HCT116 (cell line): Measurements from ENCODE around the gene PRMT2. TPM values are rescaled to one million over a fixed set of nuclear protein-coding genes. Genes with fewer than 3 reads are reported as not detected.

Experiments used
- ATAC-seq: fragments of 200-7000 bp; cut with Tn5 transposase; 2 replicates; pipeline ENCODE4 v1.9.1; 2020; ENCODE audit warnings: mild to moderate bottlenecking, moderate library complexity
- BruUV-seq: library from RNA; stranded (reverse); fragments of 400-500 nt; replicated peaks from 2 replicates; lab custom pipeline; 2021; lab: Mats Ljungman, UMichigan
- CTCF ChIA-PET: fragments of 300-600 bp; sonication (Branson Sonifier 250); formaldehyde crosslinking; loops from one replicate; lab custom pipeline; 2021; ENCODE audit warnings: antibody characterized with exemption; lab: Charles Lee
- POLR2A ChIA-PET: fragments of 300-600, 350-600 bp; sonication (Branson Sonifier 250); formaldehyde crosslinking; loops from one replicate; lab custom pipeline; 2021; ENCODE audit warnings: antibody characterized with exemption; lab: Charles Lee
- RAD21 ChIA-PET, 2 experiments: fragments of 300-600 bp; sonication (Branson Sonifier 250); formaldehyde crosslinking; loops; one replicate each; lab custom pipeline; 2023; ENCODE audit warnings: low total read pairs in 2 of 2; ENCODE audit not compliant: uncharacterized antibody in 2 of 2, unreplicated experiment in 2 of 2, low non-redundant PET in 1 of 2; lab: Charles Lee
- DNase-seq: peaks from one replicate; pipeline ENCODE4 v3.0.0-alpha.2; 2010; ENCODE audit warnings: low read depth, low spot score
- H2AFZ ChIP-seq: fragments of 200-600 bp; shearing (Covaris generic), sonication (generic); 2 replicates; pipeline ENCODE4 v1.6.1; 2017; ENCODE audit warnings: low read depth, mixed run types, mixed read lengths, antibody characterized with exemption, low read length; ENCODE audit not compliant: poor library complexity, severe bottlenecking
- H3K27ac ChIP-seq: 2 replicates; pipeline ENCODE4 v1.5.1; 2012; ENCODE audit warnings: low read depth, low read length
- H3K27me3 ChIP-seq: fragments of 200-600 bp; sonication (generic); 2 replicates; pipeline ENCODE4 v1.6.1; 2016; ENCODE audit warnings: mixed run types, low read length, mixed read lengths; ENCODE audit not compliant: insufficient read depth
- H3K36me3 ChIP-seq, 2 experiments: fragments of 200-500 bp in 1 of 2; fragments of 200-600 bp in 1 of 2; sonication (Bioruptor generic) in 1 of 2; sonication (generic) in 1 of 2; 2 replicates each; pipeline versions ENCODE4 v1.5.1 to v1.6.1; 2014 to 2016; ENCODE audit warnings: low read length in 2 of 2, inconsistent platforms in 1 of 2, mixed read lengths in 1 of 2, mixed run types in 1 of 2; ENCODE audit not compliant: insufficient read depth in 2 of 2, control insufficient read depth in 1 of 2
- H3K4me1 ChIP-seq, 2 experiments: fragments of 200-600 bp in 1 of 2; sonication (generic) in 1 of 2; 2 replicates each; pipeline versions ENCODE4 v1.5.1 to v1.6.1; 2012 to 2017; ENCODE audit warnings: low read length in 2 of 2, inconsistent platforms in 1 of 2, mild to moderate bottlenecking in 1 of 2, mixed read lengths in 1 of 2, mixed run types in 1 of 2, moderate library complexity in 1 of 2; ENCODE audit not compliant: insufficient read depth in 2 of 2, control insufficient read depth in 1 of 2
- H3K4me2 ChIP-seq: fragments of 200-600 bp; sonication (generic); 2 replicates; pipeline ENCODE4 v1.6.1; 2017; ENCODE audit warnings: mixed run types, low read length, mixed read lengths
- H3K4me3 ChIP-seq, 2 experiments: fragments of 200-600 bp in 1 of 2; sonication (generic) in 1 of 2; replicated peaks in 1 of 2; 2 replicates each; pipeline ENCODE4 v1.5.1; 2011 to 2016; ENCODE audit warnings: low read length in 2 of 2, control low read depth in 1 of 2, low read depth in 1 of 2, mild to moderate bottlenecking in 1 of 2, mixed read lengths in 1 of 2, mixed run types in 1 of 2
- H3K79me2 ChIP-seq: fragments of 200-600 bp; sonication (generic); 2 replicates; pipeline ENCODE4 v1.6.1; 2017; ENCODE audit warnings: mild to moderate bottlenecking, mixed run types, low read length, moderate library complexity, mixed read lengths; ENCODE audit not compliant: insufficient read depth
- H3K9ac ChIP-seq: fragments of 200-600 bp; sonication (generic); 2 replicates; pipeline ENCODE4 v1.6.1; 2016; ENCODE audit warnings: low read length, mixed read lengths
- H3K9me2 ChIP-seq: fragments of 200-600 bp; sonication (generic), shearing (Covaris generic); 2 replicates; pipeline ENCODE4 v1.6.1; 2017; ENCODE audit warnings: mixed run types, mild to moderate bottlenecking, moderate library complexity; ENCODE audit not compliant: insufficient read depth
- H3K9me3 ChIP-seq, 2 experiments: fragments of 200-500 bp in 1 of 2; fragments of 200-600 bp in 1 of 2; sonication (Bioruptor generic) in 1 of 2; sonication (generic) in 1 of 2; 2 replicates each; pipeline ENCODE4 v1.6.1; 2014 to 2017; ENCODE audit warnings: low read length in 2 of 2, mixed read lengths in 2 of 2, inconsistent platforms in 1 of 2, low read depth in 1 of 2, mild to moderate bottlenecking in 1 of 2, mixed run types in 1 of 2, moderate library complexity in 1 of 2; ENCODE audit not compliant: control insufficient read depth in 1 of 2, insufficient read depth in 1 of 2
- H4K20me1 ChIP-seq: fragments of 200-600 bp; sonication (generic), shearing (Covaris generic); 2 replicates; pipeline ENCODE4 v1.6.1; 2017; ENCODE audit warnings: mixed run types, mild to moderate bottlenecking, moderate library complexity; ENCODE audit not compliant: insufficient read depth
- CBX3 ChIP-seq: IDR thresholded peaks from 2 replicates; pipeline ENCODE4 v1.6.1; 2012; ENCODE audit warnings: low read depth
- CTCF ChIP-seq, 3 experiments: fragments of 200-600 bp in 1 of 3; sonication (generic) in 1 of 3; IDR thresholded peaks in 2 of 3; conservative IDR thresholded peaks in 1 of 3; 2 replicates each; pipeline ENCODE4 v1.5.1; 2012 to 2017; ENCODE audit warnings: low read depth in 2 of 3, low read length in 2 of 3, antibody characterized with exemption in 1 of 3, borderline replicate concordance in 1 of 3, control low read depth in 1 of 3, mild to moderate bottlenecking in 1 of 3, mixed read lengths in 1 of 3, mixed run types in 1 of 3, moderate library complexity in 1 of 3; ENCODE audit not compliant: insufficient read depth in 1 of 3
- EGR1 ChIP-seq: IDR thresholded peaks from 2 replicates; pipeline ENCODE4 v1.6.1; 2012; ENCODE audit warnings: low read depth
- ELF1 ChIP-seq: IDR thresholded peaks from 2 replicates; pipeline ENCODE4 v1.6.1; 2012; ENCODE audit warnings: low read depth, borderline replicate concordance
- EZH2 ChIP-seq: fragments of 200-600 bp; sonication (generic); IDR thresholded peaks from 2 replicates; pipeline ENCODE4 v1.6.1; 2017; ENCODE audit warnings: antibody characterized with exemption, mixed run types
- FOSL1 ChIP-seq: IDR thresholded peaks from 2 replicates; pipeline ENCODE4 v1.6.1; 2012; ENCODE audit warnings: low read depth
- JUND ChIP-seq: IDR thresholded peaks from 2 replicates; pipeline ENCODE4 v1.6.1; 2012
- POLR2AphosphoS5 ChIP-seq: IDR thresholded peaks from 2 replicates; pipeline ENCODE4 v1.6.1; 2011; ENCODE audit warnings: mild to moderate bottlenecking, low read depth, low read length, moderate library complexity
- REST ChIP-seq: IDR thresholded peaks from 2 replicates; pipeline ENCODE4 v1.6.1; 2012; ENCODE audit warnings: low read depth
- SIN3A ChIP-seq: IDR thresholded peaks from 2 replicates; pipeline ENCODE4 v1.6.1; 2012; ENCODE audit warnings: low read depth
- TCF7L2 ChIP-seq: IDR thresholded peaks from 2 replicates; pipeline ENCODE4 v1.7.0; 2011; ENCODE audit warnings: borderline replicate concordance, inconsistent platforms; ENCODE audit not compliant: insufficient read depth, insufficient read length; ENCODE audit errors: extremely low read depth
- YY1 ChIP-seq: IDR thresholded peaks from 2 replicates; pipeline ENCODE4 v1.6.1; 2011; ENCODE audit warnings: low read length, low read depth, moderate library complexity, mild to moderate bottlenecking; ENCODE audit not compliant: insufficient replicate concordance; ENCODE audit errors: extremely low read depth
- ZFX ChIP-seq: fragments of 450-650 bp; IDR thresholded peaks from 2 replicates; pipeline ENCODE4 v1.6.1; 2017
- intact Hi-C: fragments of 100-400 bp; cut with micrococcal nuclease; formaldehyde crosslinking; loops from 2 replicates; pipeline ENCODE4 v1.10.0; 2022
- total RNA-seq: library from RNA; stranded (reverse); gene quantifications from one replicate; pipeline ENCODE4 v1.2.1, GENCODE V29; 2021; ENCODE audit not compliant: unreplicated experiment
- TF ChIP-seq, protein P1 (sequence below): IDR thresholded peaks from 2 replicates; pipeline ENCODE4 v1.6.1; 2012

PRMT2 gene
- total RNA-seq, 1 experiment from 2014 or later, result 59.1 TPM

GRCh38 chr21:46624050-46624449 is 11.4 kb upstream of the PRMT2 start:
- no peak overlapping the region for H3K4me2 ChIP-seq
- no peaks in the 10 kb centered on the region for H4K20me1 ChIP-seq
- H3K9me2 ChIP-seq, result no peaks in the 10 kb centered on the region
- ChIA-PET POLR2A (no interaction called here), CTCF (no interaction called here), RAD21 (no interaction called here)
- H3K27me3 ChIP-seq, result no peaks in the 10 kb centered on the region
- no peak overlapping the region for H3K27ac ChIP-seq
- H3K79me2 ChIP-seq, result no peaks in the 10 kb centered on the region
- TF ChIP-seq YY1 (no peak), ZFX (no peak), CBX3 (no peak), JUND (no peak), REST (no peak), SIN3A (no peak), EGR1 (no peak)
- BruUV-seq, result no TSS peak
- ATAC-seq, result no peak
- H3K4me1 ChIP-seq, result no peaks in the 10 kb centered on the region
- no peak for DNase-seq
- peaks cover 0 to 6% of the 10 kb centered on the region in 2 experiments; a peak in 2 of 4 replicates for H3K9me3 ChIP-seq
- H3K9ac ChIP-seq, result no peak overlapping the region
- no peak overlapping the region for H3K4me3 ChIP-seq
- H2AFZ ChIP-seq, result no peak overlapping the region
- no peaks in the 10 kb centered on the region for H3K36me3 ChIP-seq
- intact Hi-C loops, result no loop called here

- POLR2A ChIA-PET, result no interaction called here
- Histone ChIP-seq H3K4me1 (no peaks in the 10 kb centered on the region), H3K79me2 (no peaks in the 10 kb centered on the region), H3K36me3 (no peaks in the 10 kb centered on the region), H3K27me3 (no peaks in the 10 kb centered on the region), H3K9me2 (no peaks in the 10 kb centered on the region), H3K4me3 (no peak overlapping the region), H3K9ac (no peak overlapping the region), H3K4me2 (no peak overlapping the region), H2AFZ (no peak overlapping the region), H4K20me1 (no peaks in the 10 kb centered on the region), H3K27ac (no peak overlapping the region), H3K9me3 (peaks cover 0 to 6% of the 10 kb centered on the region in 2 experiments; a peak in 2 of 4 replicates)
- DNase-seq (no peak), ATAC-seq (no peak)
- intact Hi-C loops, result no loop called here
- no peak for TF ChIP-seq ELF1
- TF ChIP-seq, protein P1, sequence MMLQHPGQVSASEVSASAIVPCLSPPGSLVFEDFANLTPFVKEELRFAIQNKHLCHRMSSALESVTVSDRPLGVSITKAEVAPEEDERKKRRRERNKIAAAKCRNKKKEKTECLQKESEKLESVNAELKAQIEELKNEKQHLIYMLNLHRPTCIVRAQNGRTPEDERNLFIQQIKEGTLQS, result no peak
- TF ChIP-seq SIN3A, result no peak
- TF ChIP-seq JUND, result no peak
- TF ChIP-seq EZH2, result no peak
- TF ChIP-seq TCF7L2, result no peak
- TF ChIP-seq EGR1, result no peak
- no peak for TF ChIP-seq POLR2AphosphoS5
- no peak for TF ChIP-seq FOSL1
- no peak for TF ChIP-seq CTCF (IDR thresholded peaks at IDR 0.05 in 2 of 3, conservative IDR thresholded peaks at IDR 0.05 in 1 of 3; ENCODE audit: borderline replicate concordance in 1 of 3, insufficient read depth in 1 of 3, low read depth in 2 of 3, low read length in 2 of 3)
- no TSS peak for BruUV-seq
- RAD21 ChIA-PET, result no interaction called here
- CTCF ChIA-PET, result no interaction called here
Observed at GRCh38 chr21:46625759-46626158, 9.7 kb upstream of the PRMT2 start.
